Measurements from ENCODE around the gene ARMC10. TPM values are rescaled to one million over a fixed set of nuclear protein-coding genes. Genes with fewer than 3 reads are reported as not detected.
"Not testable (repeated sequence)": the region's sequence is repeated elsewhere in the genome, so short reads cannot be mapped to it uniquely, and the experiment has no call there.

ARMC10 gene
- total RNA-seq, 2 experiments from 2014 or later: 24.3 to 33.4 TPM

DNA sequence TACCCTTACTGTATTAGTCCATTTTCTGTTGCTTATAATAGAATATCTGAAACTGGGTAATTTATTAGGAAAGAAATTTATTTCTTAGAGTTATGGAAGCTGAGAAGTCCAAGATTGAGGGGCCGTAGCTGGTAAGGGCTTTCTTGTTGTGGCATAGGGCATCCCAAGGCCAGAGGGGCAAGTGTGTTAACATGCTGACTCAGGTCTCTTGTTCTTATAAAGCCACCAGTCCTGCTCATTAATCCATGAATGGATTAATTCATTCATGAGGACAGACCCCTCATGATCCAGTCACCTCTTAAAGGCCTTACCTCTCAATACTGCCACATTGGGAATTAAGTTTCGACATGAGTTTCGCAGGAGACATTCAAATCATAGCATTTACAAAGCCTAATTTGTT, 2.4 kb downstream of the ARMC10 start:
- H4K20me1 ChIP-seq (ENCODE audit: insufficient read depth, low read length): no peaks in the 10 kb centered on the region
- TF ChIP-seq CTCF (conservative IDR thresholded peaks at IDR 0.05; ENCODE audit: low read length) (no peak), EZH2phosphoT487 (IDR thresholded peaks at IDR 0.05; ENCODE audit: borderline replicate concordance, low read depth, low read length) (no peak)
- no peak overlapping the region for H2AFZ ChIP-seq (ENCODE audit: low read length)
- no peak overlapping the region for H3K4me3 ChIP-seq (ENCODE audit: low read depth, low read length, poor library complexity, severe bottlenecking)
- ChIA-PET CTCF (ENCODE audit: unreplicated experiment) (no interaction called here), POLR2A (no interaction called here)
- H3K9me2 ChIP-seq (ENCODE audit: insufficient read depth, low read length): no peaks in the 10 kb centered on the region
- DNase-seq (ENCODE audit: low spot score): no peak
- peak overlapping the region; percentile 12; the same call in 1 of the 2 replicates for H3K4me2 ChIP-seq (ENCODE audit: low read length)
- H3K36me3 ChIP-seq (ENCODE audit: insufficient read depth, low read length): peaks cover 10% of the 10 kb centered on the region; the same call in 1 of the 2 replicates
- peaks cover 25% of the 10 kb centered on the region for H3K79me2 ChIP-seq (ENCODE audit: insufficient read depth, low read depth, low read length)
- no peak overlapping the region for H3K27ac ChIP-seq (ENCODE audit: low read depth, low read length, poor library complexity, severe bottlenecking)
- H3K9me3 ChIP-seq (ENCODE audit: low read length): no peaks in the 10 kb centered on the region
- no TSS peak for BruUV-seq (replicated peaks)
- H3K4me1 ChIP-seq (ENCODE audit: insufficient read depth, low read length, poor library complexity, severe bottlenecking): peaks cover 13% of the 10 kb centered on the region
- intact Hi-C loops (cut with micrococcal nuclease; ENCODE audit: unreplicated experiment): no loop called here

GRCh38 chr7:103078226-103078625, 3.3 kb downstream of the ARMC10 start:
- POLR2A ChIA-PET; H2AFZ ChIP-seq (ENCODE audit: low read length); CTCF ChIA-PET (ENCODE audit: unreplicated experiment); H3K4me2 ChIP-seq (ENCODE audit: low read length); H3K27ac ChIP-seq (ENCODE audit: low read depth, low read length, poor library complexity, severe bottlenecking); BruUV-seq (replicated peaks); H3K9me2 ChIP-seq (ENCODE audit: insufficient read depth, low read length); H3K4me3 ChIP-seq (ENCODE audit: low read depth, low read length, poor library complexity, severe bottlenecking); intact Hi-C loops (cut with micrococcal nuclease; ENCODE audit: unreplicated experiment); H4K20me1 ChIP-seq (ENCODE audit: insufficient read depth, low read length); H3K9me3 ChIP-seq (ENCODE audit: low read length); DNase-seq (ENCODE audit: low spot score): not testable (repeated sequence)
- Histone ChIP-seq H3K36me3 (ENCODE audit: insufficient read depth, low read length) (peaks cover 13% of the 10 kb centered on the region; the same call in 1 of the 2 replicates), H3K79me2 (ENCODE audit: insufficient read depth, low read depth, low read length) (peaks cover 34% of the 10 kb centered on the region), H3K4me1 (ENCODE audit: insufficient read depth, low read length, poor library complexity, severe bottlenecking) (peaks cover 13% of the 10 kb centered on the region)

GRCh38 chr7:103079836-103080235, 4.9 kb downstream of the ARMC10 start:
- Histone ChIP-seq H3K4me1 (ENCODE audit: insufficient read depth, low read length, poor library complexity, severe bottlenecking) (peaks cover 9% of the 10 kb centered on the region), H3K79me2 (ENCODE audit: insufficient read depth, low read depth, low read length) (peaks cover 34% of the 10 kb centered on the region), H3K9me2 (ENCODE audit: insufficient read depth, low read length) (no peaks in the 10 kb centered on the region), H3K27ac (ENCODE audit: low read depth, low read length, poor library complexity, severe bottlenecking) (no peak overlapping the region), H2AFZ (ENCODE audit: low read length) (no peak overlapping the region), H3K36me3 (ENCODE audit: insufficient read depth, low read length) (peaks cover 29% of the 10 kb centered on the region), H4K20me1 (ENCODE audit: insufficient read depth, low read length) (no peaks in the 10 kb centered on the region), H3K9me3 (ENCODE audit: low read length) (no peaks in the 10 kb centered on the region), H3K4me2 (ENCODE audit: low read length) (no peak overlapping the region), H3K4me3 (ENCODE audit: low read depth, low read length, poor library complexity, severe bottlenecking) (no peak overlapping the region)
- CTCF ChIA-PET (ENCODE audit: unreplicated experiment): no interaction called here
- no peak for DNase-seq (ENCODE audit: low spot score)
- no peak for TF ChIP-seq CTCF (conservative IDR thresholded peaks at IDR 0.05; ENCODE audit: low read length)
- TF ChIP-seq EZH2phosphoT487 (IDR thresholded peaks at IDR 0.05; ENCODE audit: borderline replicate concordance, low read depth, low read length): no peak
- no TSS peak for BruUV-seq (replicated peaks)
- POLR2A ChIA-PET: interaction anchor here (0.6 to 1.0 kb wide), 3 partner anchors 9 to 68 kb away, joined by 3 to 4 read pairs (median 3); no protein-coding TSS in a partner anchor
- intact Hi-C loops (cut with micrococcal nuclease; ENCODE audit: unreplicated experiment): no loop called here
